Right kidney (tissue), 1 donor: ENCODE measurements around the gene NUCB1.

ENCODE experiments used
- DNase-seq: peaks from one replicate; pipeline ENCODE4 v3.0.0-alpha.2; 2016

NUCB1 gene

GRCh38 chr19:48933382-48933932 is 33.3 kb downstream of the NUCB1 start, which contains the start of gene DHDH:
DHDH (plus strand) TSS chr19:48933699; CDS start chr19:48933722, 23 bp downstream.
- DNase-seq: peak; percentile 81

- no peak for DNase-seq
Measured at GRCh38 chr19:48934837-48935236, 34.7 kb downstream of the NUCB1 start.

- DNase-seq: no peak
Measured at GRCh38 chr19:48935864-48936263, 35.8 kb downstream of the NUCB1 start.

- DNase-seq: no peak
Measured at GRCh38 chr19:48938256-48938655, 38.1 kb downstream of the NUCB1 start.

- DNase-seq: no peak
Measured at GRCh38 chr19:48940902-48941301, 40.8 kb downstream of the NUCB1 start.

GRCh38 chr19:48943081-48943480 is 43.0 kb downstream of the NUCB1 start:
- DNase-seq: no peak

- DNase-seq: no peak
Measured at GRCh38 chr19:48945415-48945814, 45.3 kb downstream of the NUCB1 start.

- DNase-seq: no peak
Measured at GRCh38 chr19:48945817-48946216, 45.7 kb downstream of the NUCB1 start.

GRCh38 chr19:48946463-48947257 is 46.5 kb downstream of the NUCB1 start:
- DNase-seq: no peak

GRCh38 chr19:48947258-48947542 is 47.1 kb downstream of the NUCB1 start:
- no peak for DNase-seq

GRCh38 chr19:48950159-48950558 is 50.0 kb downstream of the NUCB1 start:
- DNase-seq: no peak

- no peak for DNase-seq
Measured at GRCh38 chr19:48950830-48951519, 50.9 kb downstream of the NUCB1 start.

GRCh38 chr19:48953141-48953540 is 53.0 kb downstream of the NUCB1 start:
- DNase-seq: no peak

GRCh38 chr19:48953990-48954594 is 54.0 kb downstream of the NUCB1 start:
- no peak for DNase-seq

GRCh38 chr19:48954595-48955307 is 54.6 kb downstream of the NUCB1 start, which contains the start of gene BAX:
BAX (plus strand) TSS chr19:48954875; CDS start chr19:48954929, 54 bp downstream.
- peak; percentile 91 for DNase-seq

GRCh38 chr19:48955308-48955958 is 55.3 kb downstream of the NUCB1 start:
- DNase-seq: no peak

- DNase-seq: no peak
Measured at GRCh38 chr19:48958006-48958405, 57.9 kb downstream of the NUCB1 start.

GRCh38 chr19:48959341-48960239 is 59.5 kb downstream of the NUCB1 start:
- DNase-seq: no peak

GRCh38 chr19:48961051-48961649 is 61.0 kb downstream of the NUCB1 start:
- no peak for DNase-seq

- DNase-seq: peak; percentile 25
Measured at GRCh38 chr19:48961673-48962028, 61.5 kb downstream of the NUCB1 start.
